ENCODE measurements around the gene MTMR2.

- TF ChIP-seq CTCF (IDR thresholded peaks at IDR 0.05 in 4 of 5, conservative IDR thresholded peaks at IDR 0.05 in 1 of 5) = no peak
- TF ChIP-seq POLR2A (IDR thresholded peaks at IDR 0.05) = no peak
These were observed 73.8 kb downstream of the MTMR2 start for GRCh38 chr11:95850137-95850536.
